Measurements from ENCODE around the gene PLD5.
"Not testable (repeated sequence)": the region's sequence is repeated elsewhere in the genome, so short reads cannot be mapped to it uniquely, and the experiment has no call there.

Gene PLD5

GRCh38 chr1:242276769-242277168 is 247.7 kb downstream of the PLD5 start:
- DNase-seq (ENCODE audit: low spot score): not testable (repeated sequence)

GRCh38 chr1:242267004-242267403 is 257.5 kb downstream of the PLD5 start:
- DNase-seq (ENCODE audit: low spot score): not testable (repeated sequence)

- DNase-seq (ENCODE audit: low spot score): not testable (repeated sequence)
Measured at GRCh38 chr1:242264419-242264818, 260.1 kb downstream of the PLD5 start.

GRCh38 chr1:242245255-242245654 is 279.2 kb downstream of the PLD5 start:
- no peak for DNase-seq (ENCODE audit: low spot score)

- DNase-seq (ENCODE audit: low spot score): no peak
Measured at GRCh38 chr1:242243472-242243871, 281.0 kb downstream of the PLD5 start.

- DNase-seq (ENCODE audit: low spot score): no peak
Measured at GRCh38 chr1:242242983-242243382, 281.5 kb downstream of the PLD5 start.

GRCh38 chr1:242241936-242242335 is 282.6 kb downstream of the PLD5 start:
- DNase-seq (ENCODE audit: low spot score): peak; percentile 12

- DNase-seq (ENCODE audit: low spot score): peak; percentile 38
Measured at GRCh38 chr1:242240691-242241090, 283.8 kb downstream of the PLD5 start.

GRCh38 chr1:242240077-242240476 is 284.4 kb downstream of the PLD5 start:
- DNase-seq (ENCODE audit: low spot score): peak; percentile 86

GRCh38 chr1:242239398-242239797 is 285.1 kb downstream of the PLD5 start:
- DNase-seq (ENCODE audit: low spot score): no peak

GRCh38 chr1:242237051-242237450 is 287.4 kb downstream of the PLD5 start:
- peak; percentile 8 for DNase-seq (ENCODE audit: low spot score)

- no peak for DNase-seq (ENCODE audit: low spot score)
Measured at GRCh38 chr1:242228991-242229390, 295.5 kb downstream of the PLD5 start.

GRCh38 chr1:242225767-242226573 is 298.5 kb downstream of the PLD5 start:
- DNase-seq (ENCODE audit: low spot score): no peak

GRCh38 chr1:242224878-242225766 is 299.4 kb downstream of the PLD5 start:
- not testable (repeated sequence) for DNase-seq (ENCODE audit: low spot score)

GRCh38 chr1:242224461-242224860 is 300.0 kb downstream of the PLD5 start:
- DNase-seq (ENCODE audit: low spot score): no peak

GRCh38 chr1:242219905-242220304 is 304.6 kb downstream of the PLD5 start:
- DNase-seq (ENCODE audit: low spot score): no peak

- DNase-seq (ENCODE audit: low spot score): no peak
Measured at GRCh38 chr1:242219298-242219901, 305.1 kb downstream of the PLD5 start.

- DNase-seq (ENCODE audit: low spot score): no peak
Measured at GRCh38 chr1:242216368-242216767, 308.1 kb downstream of the PLD5 start.

GRCh38 chr1:242214455-242214854 is 310.0 kb downstream of the PLD5 start:
- not testable (repeated sequence) for DNase-seq (ENCODE audit: low spot score)

GRCh38 chr1:242212961-242213360 is 311.5 kb downstream of the PLD5 start:
- DNase-seq (ENCODE audit: low spot score): not testable (repeated sequence)

GRCh38 chr1:242212401-242212800 is 312.1 kb downstream of the PLD5 start:
- DNase-seq (ENCODE audit: low spot score): no peak

- no peak for DNase-seq (ENCODE audit: low spot score)
Measured at GRCh38 chr1:242211254-242212022, 313.1 kb downstream of the PLD5 start.
